GM18511 (cell line): ENCODE results near the gene LACRT.
"Not testable (repeated sequence)": the region's sequence is repeated elsewhere in the genome, so short reads cannot be mapped to it uniquely, and the experiment has no call there.

ENCODE experiments used
- ATAC-seq: cut with Tn5 transposase; IDR thresholded peaks from one replicate; pipeline ENCODE4 v1.9.1; 2021; ENCODE audit warnings: mild to moderate bottlenecking, moderate library complexity; ENCODE audit not compliant: unreplicated experiment

Gene LACRT

DNA sequence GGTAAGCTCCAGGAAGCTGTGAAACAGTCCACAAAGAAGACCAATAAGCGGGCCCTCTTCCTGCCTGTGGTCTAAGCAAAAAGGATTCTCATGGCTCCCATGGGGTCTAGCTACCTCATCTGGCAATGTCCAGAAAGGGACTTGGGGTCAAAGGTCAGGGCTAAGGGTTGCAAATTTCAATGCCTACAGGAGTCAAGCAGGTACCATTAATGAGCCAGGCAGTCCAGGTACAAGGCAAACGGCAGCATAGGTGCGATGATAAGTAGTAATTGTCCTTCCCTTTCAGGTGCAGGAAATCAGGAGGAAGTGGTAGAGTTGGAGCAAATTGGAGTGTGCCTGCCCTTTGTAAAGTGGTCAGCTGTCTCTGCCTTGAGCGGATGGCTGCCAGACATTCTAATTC lies 6.4 kb upstream of the LACRT start:
- ATAC-seq = no peak

DNA sequence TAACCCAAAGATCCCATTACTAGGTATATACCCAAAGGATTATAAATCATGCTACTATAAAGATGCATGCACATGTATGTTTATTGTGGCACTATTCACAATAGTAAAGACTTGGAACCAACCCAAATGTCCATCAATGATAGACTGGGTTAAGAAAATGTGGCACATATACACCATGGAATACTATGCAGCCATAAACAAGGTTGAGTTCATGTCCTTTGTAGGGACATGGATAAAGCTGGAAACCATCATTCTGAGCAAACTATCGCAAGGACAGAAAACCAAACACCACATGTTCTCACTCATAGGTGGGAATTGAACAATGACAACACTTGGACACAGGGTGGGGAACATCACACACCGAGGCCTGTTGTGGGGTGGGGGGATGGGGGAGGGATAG lies 4.4 kb upstream of the LACRT start:
- not testable (repeated sequence) for ATAC-seq

DNA sequence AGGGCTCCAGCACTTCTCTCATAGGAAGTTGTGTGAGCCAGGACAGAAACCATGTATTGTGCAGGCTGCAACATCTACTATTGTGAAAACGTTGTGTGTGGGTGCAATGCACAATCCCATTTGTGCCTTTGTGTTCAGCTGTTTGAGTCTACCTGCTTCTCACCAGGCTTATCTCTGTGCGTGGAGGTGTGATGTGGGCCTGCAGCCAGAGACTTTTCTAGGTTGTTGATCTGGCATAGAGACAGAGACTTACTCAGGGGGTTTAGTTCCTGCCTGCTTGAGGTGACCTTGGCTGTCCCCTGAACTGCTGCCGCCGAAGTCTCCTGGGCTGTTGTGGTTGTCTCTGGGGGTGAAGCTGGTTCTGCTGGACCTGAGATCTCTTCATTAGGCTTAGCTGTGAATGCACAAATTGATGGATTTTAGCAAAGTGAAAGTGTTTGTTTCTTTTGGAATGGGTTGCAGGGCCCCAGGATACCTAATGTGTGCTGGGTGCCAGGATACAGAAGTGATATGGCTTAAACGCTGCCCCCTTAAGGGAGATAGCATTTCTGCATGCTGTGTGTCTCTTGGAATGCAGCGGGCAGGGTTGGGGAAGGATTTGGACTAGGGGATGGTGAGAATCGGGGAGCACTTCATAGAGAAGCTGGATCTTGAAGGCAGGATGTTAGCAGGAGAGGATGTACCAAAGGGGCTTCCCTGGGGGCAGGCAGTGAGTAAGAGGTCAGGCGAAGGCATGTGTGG lies 2.5 kb downstream of the LACRT start:
- ATAC-seq = no peak

DNA sequence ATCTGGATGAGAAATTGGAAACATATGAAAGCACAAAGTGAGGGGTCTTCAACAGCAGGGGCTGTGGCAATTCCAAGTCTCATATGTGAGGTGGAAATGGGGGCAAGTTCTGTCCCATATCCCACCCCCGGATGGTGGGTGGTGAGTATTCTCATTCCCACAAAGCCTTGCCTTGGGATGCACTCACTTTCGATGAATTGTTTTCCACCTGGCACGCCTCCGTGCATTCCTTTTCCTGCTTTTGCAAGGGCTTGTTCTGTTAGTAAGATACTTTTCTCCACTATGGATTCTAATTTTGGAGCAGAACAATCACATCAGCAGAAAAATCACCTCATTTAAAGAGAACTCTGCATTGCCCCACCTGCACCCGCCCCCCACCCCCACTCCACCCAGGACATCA lies 3.1 kb downstream of the LACRT start:
- ATAC-seq = no peak

DNA sequence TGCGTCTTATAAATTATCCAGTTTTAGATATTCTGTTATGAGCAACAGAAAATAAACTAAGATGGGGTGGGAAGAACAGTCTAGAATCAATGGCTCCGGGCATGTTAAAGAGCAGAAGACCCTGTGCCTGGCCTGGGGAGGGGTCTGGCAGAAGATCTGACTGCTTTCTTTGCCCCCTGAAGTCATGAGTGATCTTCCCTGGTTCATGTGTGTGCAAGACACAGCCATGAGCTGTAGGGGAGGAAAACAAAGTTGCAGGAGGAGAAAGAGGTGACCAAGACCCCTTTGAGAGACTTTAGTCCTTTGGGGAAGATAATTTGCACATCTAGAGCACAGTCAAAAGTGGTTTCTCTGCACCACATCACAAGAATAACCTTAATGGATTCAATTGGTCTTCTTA lies 4.8 kb downstream of the LACRT start:
- ATAC-seq = no peak

DNA sequence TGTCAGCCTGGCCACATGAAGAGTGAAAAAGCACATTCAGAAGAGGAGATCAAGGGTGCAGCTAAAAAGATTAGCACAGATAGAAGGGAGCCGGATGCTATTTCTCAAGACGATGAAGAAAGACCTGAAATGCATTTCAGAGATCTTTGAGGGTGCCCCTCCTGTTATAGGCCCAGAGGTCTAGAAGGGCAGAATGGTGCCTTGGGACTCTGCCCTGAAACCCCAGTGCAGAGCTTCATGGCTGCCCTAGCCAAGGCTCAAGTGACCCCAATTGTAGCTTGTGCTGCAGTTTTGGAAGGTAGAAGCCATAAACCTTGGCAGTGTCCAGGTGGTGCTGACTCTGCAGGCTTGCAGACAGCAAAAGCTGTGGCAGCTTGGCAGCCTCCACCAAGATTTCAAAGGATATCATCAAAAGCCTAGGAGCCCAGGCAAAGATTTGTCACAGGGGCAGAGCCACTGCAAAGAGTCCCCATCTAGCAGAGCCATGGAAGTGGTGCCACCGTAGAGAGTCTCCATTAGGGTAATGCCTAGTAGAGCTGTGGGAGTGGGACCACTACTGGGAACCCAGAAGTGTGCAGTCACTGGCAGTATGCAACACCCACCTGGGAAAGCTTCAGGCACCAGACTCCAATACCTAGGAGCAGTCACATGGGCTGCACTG lies 6.4 kb downstream of the LACRT start:
- no peak for ATAC-seq

DNA sequence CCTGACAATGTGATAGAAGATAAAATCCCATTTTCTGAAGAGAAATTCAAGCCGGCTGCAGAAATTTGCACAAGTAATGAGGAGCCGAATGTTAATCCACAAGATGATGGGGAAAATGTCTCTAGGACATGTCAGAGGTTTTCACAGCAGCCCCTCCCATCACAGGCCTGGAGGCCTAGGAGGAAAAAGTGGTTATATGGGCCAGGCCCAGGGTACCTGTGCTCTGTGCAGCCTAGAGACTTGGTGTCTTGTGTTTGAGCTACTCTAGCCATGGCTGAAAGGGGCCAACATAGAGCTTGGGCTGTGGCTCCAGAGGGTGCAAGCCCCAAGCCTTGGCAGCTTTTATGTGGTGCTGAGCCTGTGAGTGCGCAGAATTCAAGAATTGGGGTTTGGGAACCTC lies 7.4 kb downstream of the LACRT start:
- ATAC-seq = no peak

DNA sequence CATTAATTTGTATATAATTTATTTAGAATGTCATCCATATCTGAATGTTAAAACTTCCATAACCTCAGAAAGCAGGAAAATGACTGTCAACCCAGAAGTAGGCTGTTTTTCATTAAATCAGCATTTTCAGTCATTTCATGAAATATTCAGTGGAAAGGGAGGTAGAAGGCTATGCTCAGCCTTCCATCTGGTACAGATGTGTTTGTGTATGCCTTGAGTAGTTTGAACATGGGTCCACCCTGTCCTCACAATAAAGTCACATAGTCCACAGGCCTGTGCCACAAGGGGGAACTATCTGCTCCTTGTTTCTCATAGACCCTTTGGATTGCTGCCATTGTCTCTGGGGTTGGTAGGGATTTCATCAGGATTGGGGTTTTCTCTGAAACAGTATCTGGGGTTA lies 9.1 kb downstream of the LACRT start:
- no peak for ATAC-seq

DNA sequence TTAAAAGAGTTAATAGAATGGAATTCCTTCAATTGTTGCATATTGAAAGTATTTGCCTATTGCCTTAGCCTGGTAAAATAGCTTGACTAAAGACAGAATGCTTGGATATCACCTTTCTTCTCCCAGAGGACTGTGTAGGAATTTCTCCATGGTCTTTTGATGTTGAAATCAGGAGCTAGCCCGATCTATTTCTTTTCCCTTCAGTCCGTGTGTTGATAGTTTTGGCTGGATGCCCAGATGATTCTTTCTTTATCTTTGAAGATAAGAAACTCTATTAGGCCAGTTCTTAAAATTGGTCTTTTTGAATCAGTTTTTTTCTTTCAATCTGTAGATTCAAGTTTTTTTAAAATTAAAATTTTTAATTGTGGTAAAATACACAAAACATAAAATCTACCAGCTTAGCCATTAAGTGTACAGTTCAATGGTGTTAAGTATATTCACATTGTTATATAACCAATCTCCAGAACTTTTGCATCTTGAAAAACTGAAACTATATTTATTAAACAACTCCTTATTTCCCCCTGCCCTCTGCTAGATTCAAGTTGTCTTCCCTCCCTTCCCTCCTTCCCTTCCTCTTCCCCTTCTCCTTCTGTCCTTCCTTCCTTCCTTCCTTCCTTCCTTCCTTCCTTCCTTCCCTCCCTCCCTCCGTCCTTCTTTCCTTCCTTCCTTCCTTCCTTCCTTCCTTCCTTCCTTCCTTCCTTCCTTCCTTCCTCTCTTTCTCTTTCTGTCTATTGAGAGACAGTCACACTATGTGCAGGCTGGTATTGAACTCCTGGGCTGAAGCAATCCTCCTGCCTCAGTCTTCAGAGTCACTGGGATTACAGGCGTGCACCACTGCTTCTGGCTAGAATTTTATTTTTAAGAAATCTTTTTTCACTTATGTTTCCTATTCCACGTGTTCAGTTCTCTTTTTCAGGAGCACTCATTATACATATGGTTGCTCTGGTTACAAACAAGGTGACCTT lies 10.1 kb downstream of the LACRT start:
- ATAC-seq = no peak

DNA sequence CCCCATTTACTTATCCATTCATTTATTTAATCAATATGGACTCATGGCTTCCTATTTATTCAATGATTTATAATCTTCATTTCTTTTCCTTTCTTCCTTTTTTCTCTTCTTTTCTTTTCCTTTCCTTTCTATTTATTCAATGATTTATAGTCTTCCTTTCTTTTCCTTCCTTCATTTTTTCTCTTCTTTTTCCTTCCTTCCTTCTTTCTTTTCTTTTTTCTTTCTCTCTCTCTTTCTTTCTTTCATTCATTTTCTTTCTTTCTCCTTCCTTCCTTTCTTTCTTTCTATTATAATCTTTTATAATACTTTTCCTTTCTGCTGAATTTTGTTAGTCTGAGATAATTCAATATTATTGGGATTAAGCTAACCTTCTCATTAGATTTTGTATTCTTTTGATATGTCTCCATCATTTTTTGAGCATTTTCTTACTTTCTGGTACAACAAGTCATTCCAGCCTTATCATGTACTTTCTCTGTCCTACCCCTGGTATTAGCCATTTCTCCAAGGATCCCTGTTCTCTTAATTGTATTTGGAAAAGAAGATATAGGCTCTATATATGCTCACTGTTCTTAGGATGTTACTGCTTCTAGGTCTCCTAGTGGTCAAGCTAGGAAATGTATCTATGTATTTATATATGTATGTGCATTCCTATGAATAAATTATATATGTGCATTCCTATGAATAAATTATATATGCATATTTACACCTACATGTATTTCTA lies 12.1 kb downstream of the LACRT start:
- no peak for ATAC-seq

DNA sequence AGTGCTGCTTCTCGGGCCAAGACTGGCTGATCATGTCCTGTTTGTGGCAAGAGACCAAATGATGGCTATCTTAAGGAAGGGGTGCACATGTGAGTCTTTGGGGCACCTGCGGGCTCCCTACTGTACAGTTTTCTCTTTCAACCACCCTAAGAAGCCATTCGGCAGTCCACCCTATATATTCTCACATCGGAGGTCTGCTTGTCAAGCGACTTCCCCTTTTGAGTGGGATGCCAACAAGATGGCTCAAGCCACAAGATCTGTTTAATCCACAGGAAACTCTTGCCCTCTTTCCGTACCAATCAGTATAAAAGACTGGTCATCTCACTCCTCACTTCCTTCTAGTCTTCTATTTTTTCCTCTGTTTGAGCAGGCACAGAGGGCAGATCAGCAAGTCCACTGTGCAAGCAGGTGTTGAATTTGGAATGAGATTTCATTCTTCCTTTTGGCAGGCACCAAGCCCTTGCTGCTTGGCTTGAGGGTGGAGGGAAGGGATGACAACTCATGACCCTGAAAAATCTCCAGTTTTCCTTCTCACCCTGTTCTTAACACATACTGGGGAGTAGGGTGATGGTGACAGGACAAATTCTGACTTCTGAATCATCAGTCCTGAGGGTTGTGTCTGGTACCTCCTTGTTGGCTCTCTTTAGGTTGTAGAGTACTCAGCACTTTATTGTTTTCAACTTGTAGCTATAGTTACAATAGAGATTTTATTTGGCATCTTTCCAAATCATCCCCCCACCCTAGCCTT lies 17.6 kb downstream of the LACRT start:
- no peak for ATAC-seq

DNA sequence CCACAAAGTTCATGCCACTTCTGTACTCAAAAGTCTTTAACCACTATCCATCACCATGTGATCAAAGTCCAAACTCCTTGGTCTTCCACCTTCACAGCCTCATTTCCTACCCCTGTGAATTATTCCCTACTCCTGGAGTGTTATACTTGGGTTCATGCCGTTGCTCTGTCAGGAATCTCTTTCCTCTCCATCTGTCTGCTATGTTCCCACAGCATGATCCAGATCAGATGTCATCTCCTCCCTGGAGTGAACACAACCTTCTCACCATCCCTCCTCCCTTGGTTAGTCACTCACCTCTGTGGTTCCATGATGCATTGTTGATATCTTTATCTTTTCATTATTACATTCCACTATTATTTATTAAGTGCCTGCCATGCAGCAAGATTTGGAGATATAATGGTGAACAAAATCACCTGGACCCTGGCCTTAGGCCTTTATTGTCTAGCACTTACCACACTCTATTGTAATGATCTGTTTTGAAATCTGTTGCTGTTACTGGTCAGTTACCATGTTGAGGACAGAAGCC lies 22.4 kb downstream of the LACRT start:
- ATAC-seq = no peak

DNA sequence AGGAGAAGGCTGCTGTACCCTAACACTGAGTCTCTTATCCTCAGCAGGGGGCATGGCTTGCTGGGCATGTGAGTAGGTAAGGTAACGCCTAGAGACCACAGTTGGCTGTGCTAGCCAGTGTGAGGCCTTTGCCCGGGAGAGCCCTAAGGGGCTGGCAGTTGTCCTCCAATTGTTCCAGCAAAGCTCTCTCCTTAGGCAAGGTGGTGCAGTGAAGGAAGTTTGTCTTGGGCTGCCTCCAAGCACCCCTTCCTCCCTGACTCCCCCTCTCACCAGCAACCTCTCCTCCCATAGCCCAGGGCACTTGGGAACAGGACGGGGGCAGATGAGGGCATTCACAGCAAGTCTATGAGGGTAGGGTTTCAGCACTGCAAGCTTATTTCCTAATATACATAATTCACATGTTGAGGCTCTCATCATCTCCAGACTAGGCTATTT lies 23.0 kb downstream of the LACRT start:
- no peak for ATAC-seq

DNA sequence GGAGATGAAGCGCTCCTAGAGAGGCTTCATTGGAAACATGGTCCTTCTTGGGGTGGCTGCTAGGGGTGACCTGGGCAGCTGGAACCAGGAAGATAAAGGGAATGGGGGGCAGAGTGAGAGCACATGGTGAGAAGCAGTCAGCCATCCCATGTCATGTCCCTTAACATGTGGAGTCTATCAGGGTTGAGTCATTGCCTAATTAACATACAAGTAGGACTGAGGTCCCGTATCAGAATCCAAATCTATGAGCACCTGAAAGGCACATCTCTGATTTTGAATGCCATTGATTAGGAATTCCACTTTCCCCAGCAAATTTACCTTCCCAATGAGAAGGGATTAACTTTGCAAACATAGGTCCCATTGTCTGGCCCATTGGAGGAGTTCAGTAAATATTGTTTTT lies 25.9 kb downstream of the LACRT start:
- no peak for ATAC-seq

DNA sequence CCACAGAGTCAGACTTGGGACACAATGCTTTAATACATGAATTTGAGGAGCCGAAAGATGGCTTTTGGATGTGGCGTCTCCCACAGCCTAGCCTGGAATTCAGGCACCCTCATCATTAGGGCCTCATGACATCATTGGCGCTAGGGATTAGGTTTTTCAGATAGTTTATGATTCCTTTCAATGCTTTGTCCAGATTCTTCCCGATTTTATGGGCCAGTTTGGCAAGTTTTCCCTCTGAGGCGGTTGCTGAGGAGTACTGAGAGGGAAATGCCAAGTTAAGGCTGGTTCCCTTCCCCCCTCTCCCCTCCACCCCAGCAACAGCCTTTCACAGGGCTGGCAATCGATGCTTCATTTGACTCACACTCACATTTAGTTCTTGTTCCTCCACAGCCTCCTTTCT lies 26.5 kb downstream of the LACRT start:
- ATAC-seq = no peak

DNA sequence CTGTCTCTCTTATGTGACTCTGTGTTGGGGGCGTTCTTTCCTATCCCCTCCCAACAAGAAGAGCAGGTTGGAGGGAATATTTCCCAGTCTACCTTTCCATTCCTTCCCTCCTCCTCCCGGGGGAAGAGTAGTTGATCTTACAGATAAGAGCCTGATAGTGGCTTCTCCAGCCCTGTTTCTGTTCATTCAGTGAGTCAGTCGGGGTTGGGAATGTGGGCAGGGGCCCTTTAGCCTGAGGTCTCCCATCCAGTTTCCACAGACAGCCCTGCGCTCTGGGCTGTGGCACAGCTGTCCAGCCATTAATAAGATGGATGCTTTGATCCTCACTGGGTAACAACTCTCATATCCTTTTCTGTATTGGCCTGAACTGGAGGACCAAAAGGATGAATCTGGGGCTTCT lies 28.1 kb downstream of the LACRT start:
- ATAC-seq = no peak

DNA sequence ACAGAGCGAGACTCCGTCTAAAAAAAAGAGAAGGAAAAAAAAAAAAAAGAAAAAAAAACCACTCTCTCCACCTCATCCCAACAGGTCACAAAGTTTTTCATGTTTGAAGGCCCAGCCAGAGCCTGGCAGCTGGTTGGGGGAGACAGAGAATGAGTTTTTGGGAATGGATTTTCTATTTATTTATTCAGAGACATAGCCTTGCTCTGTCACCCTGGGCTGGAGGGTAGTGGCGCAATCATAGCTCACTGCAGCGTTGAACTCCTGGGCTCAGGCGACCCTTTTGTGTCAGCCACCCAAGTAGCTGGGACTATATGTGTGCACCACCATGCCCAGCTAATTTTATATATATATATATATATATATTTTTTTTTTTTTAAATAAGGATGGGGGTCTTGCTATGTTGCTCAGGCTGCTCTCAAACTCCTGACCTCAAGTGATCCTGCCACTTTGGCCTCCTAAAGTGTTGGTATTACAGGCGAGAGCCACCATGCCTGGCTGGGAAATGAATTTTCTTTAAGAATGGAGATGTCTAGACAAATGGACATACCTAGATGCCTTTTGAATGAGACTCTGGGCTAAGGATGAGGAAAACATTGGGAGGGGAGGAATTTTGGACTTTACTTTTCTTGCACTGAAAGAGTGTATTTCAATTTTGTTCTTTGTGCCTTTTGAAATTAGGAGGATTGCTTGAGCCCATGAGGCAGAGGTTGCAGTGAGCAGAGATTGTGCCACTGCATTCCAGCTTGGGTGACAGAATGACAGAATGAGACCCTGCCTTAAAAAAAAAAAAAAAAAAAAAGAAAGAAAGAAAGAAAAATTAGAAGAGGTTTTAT lies 29.3 kb downstream of the LACRT start:
- no peak for ATAC-seq

DNA sequence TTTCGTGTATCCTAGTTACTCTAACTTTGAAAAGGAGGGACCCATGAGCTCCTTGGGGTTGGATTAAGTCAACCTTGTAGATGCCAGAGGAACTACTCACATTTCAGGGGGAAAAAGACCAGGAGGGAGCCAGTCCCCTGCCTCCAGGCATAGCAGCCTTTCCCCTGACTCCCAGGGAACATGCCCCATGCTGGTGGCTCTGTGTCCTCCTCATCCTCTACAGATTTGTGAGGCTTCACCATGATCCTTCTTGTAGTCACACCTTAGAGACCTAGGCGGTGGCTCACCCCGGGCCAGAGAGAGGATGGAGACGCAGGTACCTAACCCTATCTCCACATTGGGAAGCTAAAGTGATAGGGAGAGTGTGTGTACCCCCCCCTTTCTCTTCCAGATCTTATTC lies 30.3 kb downstream of the LACRT start:
- ATAC-seq = no peak

DNA sequence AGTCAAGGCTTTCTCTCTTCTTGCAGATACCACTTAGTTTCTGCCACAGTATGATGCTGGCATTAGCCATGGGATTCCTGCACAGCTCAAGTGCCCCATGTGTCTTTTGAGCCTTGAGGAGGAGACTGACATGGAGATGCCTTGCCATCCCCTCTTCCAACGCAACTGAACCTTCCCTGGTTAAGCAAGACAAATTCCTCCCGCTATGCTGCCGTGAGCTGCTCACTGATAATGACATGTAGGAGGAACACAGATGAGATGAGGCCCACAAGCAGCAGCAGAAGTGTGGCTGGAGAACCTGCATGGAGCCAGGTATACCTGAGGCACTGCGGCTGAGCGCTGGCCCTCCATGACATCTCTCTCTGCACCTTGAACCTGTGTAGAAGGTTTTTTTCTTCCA lies 30.8 kb downstream of the LACRT start:
- ATAC-seq = no peak
